Endothelial cell of umbilical vein (primary cell): ENCODE results near the gene RNF135. TPM values are rescaled to one million over a fixed set of nuclear protein-coding genes. Genes with fewer than 3 reads are reported as not detected.
"Not testable (repeated sequence)": the region's sequence is repeated elsewhere in the genome, so short reads cannot be mapped to it uniquely, and the experiment has no call there.

Experiments used
- BruUV-seq: library from RNA; stranded (reverse); fragments of 400-500 nt; replicated peaks from 2 replicates; lab custom pipeline; 2021; lab: Mats Ljungman, UMichigan
- CTCF ChIA-PET: fragments of 300-600, 350-600 bp; sonication (Branson Sonifier 250); formaldehyde crosslinking; loops from one replicate; lab custom pipeline; 2021; ENCODE audit warnings: antibody characterized with exemption, inconsistent platforms; lab: Charles Lee
- POLR2A ChIA-PET: fragments of 300-600, 350-600 bp; sonication (Branson Sonifier 250); formaldehyde crosslinking; loops from one replicate; lab custom pipeline; 2021; ENCODE audit warnings: antibody characterized with exemption, inconsistent platforms; lab: Charles Lee
- DNase-seq: peaks from one replicate; pipeline ENCODE4 v3.0.0-alpha.2; 2011; ENCODE audit warnings: low read depth, low spot score
- FAIRE-seq: peaks from 2 replicates; lab custom pipeline; 2011; peaks lifted over from hg19 to GRCh38; lab: Jason Lieb, UNC
- H2AFZ ChIP-seq: 2 replicates; pipeline ENCODE4 v1.6.0; 2012; ENCODE audit warnings: low read depth, low read length, control low read depth, inconsistent platforms
- H3K27ac ChIP-seq: 2 replicates; pipeline ENCODE4 v1.5.1; 2011; ENCODE audit warnings: low read depth, mild to moderate bottlenecking, control low read depth, low read length, moderate library complexity; ENCODE audit not compliant: insufficient read depth
- H3K27me3 ChIP-seq, 2 experiments: 2 replicates each; pipeline versions ENCODE4 v1.6.0 to v1.6.1; 2011; ENCODE audit warnings: low read length in 2 of 2, mixed read lengths in 1 of 2; ENCODE audit not compliant: control insufficient read depth in 2 of 2, insufficient read depth in 2 of 2
- H3K36me3 ChIP-seq, 2 experiments: 2 replicates in 1 of 2; 3 replicates in 1 of 2; pipeline ENCODE4 v1.5.1; 2011; ENCODE audit warnings: low read length in 2 of 2, mild to moderate bottlenecking in 1 of 2, moderate library complexity in 1 of 2; ENCODE audit not compliant: control insufficient read depth in 2 of 2, insufficient read depth in 2 of 2; ENCODE audit errors: extremely low read depth in 1 of 2
- H3K4me1 ChIP-seq: 3 replicates; pipeline ENCODE4 v1.5.1; 2011; ENCODE audit warnings: mild to moderate bottlenecking, low read length; ENCODE audit not compliant: control insufficient read depth, insufficient read depth; ENCODE audit errors: extremely low read depth
- H3K4me2 ChIP-seq: 2 replicates; pipeline ENCODE4 v1.6.1; 2011; ENCODE audit warnings: low read length, control low read depth, mixed read lengths; ENCODE audit not compliant: insufficient read depth
- H3K4me3 ChIP-seq, 3 experiments: fragments of 200-600 bp in 1 of 3; sonication (generic), shearing (Covaris generic) in 1 of 3; replicated peaks in 1 of 3; 2 replicates each; pipeline ENCODE4 v1.5.1; 2011 to 2016; ENCODE audit warnings: control low read depth in 3 of 3, low read length in 3 of 3, mild to moderate bottlenecking in 2 of 3, inconsistent platforms in 1 of 3, low read depth in 1 of 3, moderate library complexity in 1 of 3; ENCODE audit not compliant: insufficient read depth in 1 of 3
- H3K79me2 ChIP-seq: 2 replicates; pipeline ENCODE4 v1.6.0; 2012; ENCODE audit warnings: low read length, inconsistent platforms; ENCODE audit not compliant: control insufficient read depth, insufficient read depth
- H3K9ac ChIP-seq: replicated peaks from 2 replicates; pipeline ENCODE3; 2011; ENCODE audit warnings: low read length, control low read depth; ENCODE audit not compliant: insufficient read depth; ENCODE audit errors: extremely low read depth
- H3K9me1 ChIP-seq: replicated peaks from 3 replicates; pipeline ENCODE4 v1.6.0; 2011; ENCODE audit warnings: mild to moderate bottlenecking, low read length; ENCODE audit not compliant: control insufficient read depth, insufficient read depth; ENCODE audit errors: extremely low read depth
- H3K9me3 ChIP-seq: replicated peaks from 2 replicates; pipeline ENCODE4 v1.5.1; 2012; ENCODE audit warnings: low read length, inconsistent platforms; ENCODE audit not compliant: control insufficient read depth, insufficient read depth
- H4K20me1 ChIP-seq: replicated peaks from 2 replicates; pipeline ENCODE3; 2011; ENCODE audit warnings: mild to moderate bottlenecking, low read length; ENCODE audit not compliant: control insufficient read depth, insufficient read depth; ENCODE audit errors: extremely low read depth
- CTCF ChIP-seq, 2 donors: IDR thresholded peaks; 1 replicate in 1 of 2; 2 replicates in 1 of 2; pipeline ENCODE4 v1.5.1; 2011; ENCODE audit warnings: low read length in 2 of 2, mild to moderate bottlenecking in 2 of 2, moderate library complexity in 2 of 2, control low read depth in 1 of 2, inconsistent platforms in 1 of 2, low read depth in 1 of 2; ENCODE audit not compliant: insufficient read depth in 1 of 2; ENCODE audit errors: extremely low read depth in 1 of 2
- EZH2 ChIP-seq: IDR thresholded peaks from 2 replicates; pipeline ENCODE4 v1.6.1; 2012; ENCODE audit warnings: borderline replicate concordance, low read depth, mild to moderate bottlenecking, moderate library complexity, low read length, inconsistent platforms; ENCODE audit not compliant: severe bottlenecking
- FOS ChIP-seq: IDR thresholded peaks from 2 replicates; pipeline ENCODE4 v1.6.1; 2011; ENCODE audit warnings: mild to moderate bottlenecking, low read length, moderate library complexity, borderline replicate concordance; ENCODE audit not compliant: insufficient read depth
- GATA2 ChIP-seq: IDR thresholded peaks from 2 replicates; pipeline ENCODE4 v1.7.0; 2011; ENCODE audit warnings: low read depth, mild to moderate bottlenecking, moderate library complexity, mixed read lengths, low read length; ENCODE audit not compliant: insufficient read length, insufficient read depth
- MAX ChIP-seq: IDR thresholded peaks from 2 replicates; pipeline ENCODE4 v1.6.1; 2011; ENCODE audit not compliant: insufficient read depth, insufficient read length
- MYC ChIP-seq: IDR thresholded peaks from one replicate; pipeline ENCODE4 v1.6.1; 2011; ENCODE audit warnings: mild to moderate bottlenecking, low read depth, low read length
- POLR2A ChIP-seq: IDR thresholded peaks from 2 replicates; pipeline ENCODE4 v1.6.1; 2012; ENCODE audit warnings: low read depth, mild to moderate bottlenecking, control low read depth, low read length
- POLR2AphosphoS5 ChIP-seq: IDR thresholded peaks from 2 replicates; pipeline ENCODE4 v1.6.1; 2012; ENCODE audit warnings: low read depth, mild to moderate bottlenecking, control low read depth, low read length, moderate library complexity; ENCODE audit not compliant: insufficient read depth
- dilution Hi-C: fragments of 300-500 bp; cut with MboI; formaldehyde crosslinking; loops from one replicate; pipeline ENCODE4 v1.15.0; 2019; ENCODE audit warnings: low sequenced_read_pairs; ENCODE audit not compliant: extremely low pct_ligation_motif_present
- intact Hi-C: fragments of 100-400 bp; cut with micrococcal nuclease; formaldehyde crosslinking; loops from one replicate; pipeline ENCODE4 v1.10.0; 2022
- polyA plus RNA-seq, 4 experiments: library from polyadenylated mRNA; depleted of rRNA in 3 of 4; stranded (reverse) in 3 of 4; unstranded in 1 of 4; fragments of >200 nt; gene quantifications; 2 replicates each; pipeline versions ENCODE4 v1.2.1 to v1.2.3, GENCODE V29; 2011 to 2012; ENCODE audit warnings: missing spikeins in 1 of 4
- total RNA-seq: library from RNA; stranded (reverse); gene quantifications from 2 replicates; pipeline ENCODE4 v1.2.3, GENCODE V29; 2021

RNF135 gene
- total and polyA plus RNA-seq, 2 donors (not counting 3 experiments of a cell fraction or from before 2014, with no cell fraction given) = 11.6 to 12.0 TPM

- DNase-seq, H3K27ac ChIP-seq, intact Hi-C loops, H3K36me3 ChIP-seq, POLR2A ChIA-PET, H2AFZ ChIP-seq, H3K4me3 ChIP-seq, H3K9me1 ChIP-seq, CTCF ChIA-PET, H3K9me3 ChIP-seq, H3K4me2 ChIP-seq, H3K27me3 ChIP-seq, H3K9ac ChIP-seq, dilution Hi-C loops, H3K4me1 ChIP-seq, H3K79me2 ChIP-seq, H4K20me1 ChIP-seq, BruUV-seq, FAIRE-seq: not testable (repeated sequence)
Observed at GRCh38 chr17:31023171-31023570, 52.3 kb downstream of the RNF135 start.

GRCh38 chr17:31031841-31032240 is 61.0 kb downstream of the RNF135 start:
- no peak for TF ChIP-seq POLR2A
- TF ChIP-seq GATA2 = no peak
- TF ChIP-seq CTCF (IDR thresholded peaks at IDR 0.05; ENCODE audit: extremely low read depth in 1 of 2, insufficient read depth in 1 of 2, low read depth in 1 of 2, low read length in 2 of 2) = no peak
- no peak for TF ChIP-seq EZH2
- TF ChIP-seq MAX = no peak
- no peak for TF ChIP-seq FOS
- TF ChIP-seq POLR2AphosphoS5 = no peak
- no peak for TF ChIP-seq MYC

GRCh38 chr17:31035611-31036010 is 64.8 kb downstream of the RNF135 start:
- H3K4me1 ChIP-seq, dilution Hi-C loops, BruUV-seq, H3K4me3 ChIP-seq, H3K9ac ChIP-seq, H2AFZ ChIP-seq, H3K36me3 ChIP-seq, POLR2A ChIA-PET, H3K9me3 ChIP-seq, H3K27ac ChIP-seq, H3K9me1 ChIP-seq, H4K20me1 ChIP-seq, DNase-seq, intact Hi-C loops, H3K27me3 ChIP-seq, H3K4me2 ChIP-seq, FAIRE-seq, H3K79me2 ChIP-seq: not testable (repeated sequence)
- CTCF ChIA-PET = interaction anchor here (0.7 kb wide), 1 partner anchor 21 kb away, joined by 3 read pairs; no protein-coding TSS in a partner anchor

More at GRCh38 chr17:31031841-31032240, 61.0 kb downstream of the RNF135 start:
- ChIA-PET POLR2A (no interaction called here), CTCF (no interaction called here)
- H3K9me1 ChIP-seq = no peaks in the 10 kb centered on the region
- intact Hi-C loops = no loop called here
- BruUV-seq = no TSS peak
- FAIRE-seq (no peak), DNase-seq (no peak)
- no peaks in the 10 kb centered on the region for H3K36me3 ChIP-seq
- no peak overlapping the region for H3K4me2 ChIP-seq
- no peaks in the 10 kb centered on the region for H4K20me1 ChIP-seq
- no peaks in the 10 kb centered on the region for H3K79me2 ChIP-seq
- H2AFZ ChIP-seq = no peak overlapping the region
- no peaks in the 10 kb centered on the region for H3K4me1 ChIP-seq
- no peaks in the 10 kb centered on the region for H3K9me3 ChIP-seq
- dilution Hi-C loops = no loop called here
- H3K4me3 ChIP-seq = no peak overlapping the region
- no peak overlapping the region for H3K9ac ChIP-seq
- H3K27me3 ChIP-seq = no peaks in the 10 kb centered on the region
- no peak overlapping the region for H3K27ac ChIP-seq
